Breast epithelium (tissue), 4 donors: ENCODE data around the gene PDGFC. TPM values are rescaled to one million over a fixed set of nuclear protein-coding genes. Genes with fewer than 3 reads are reported as not detected.

ENCODE experiments used
- DNase-seq, 2 donors: peaks; one replicate each; pipeline ENCODE4 v3.0.0-alpha.2; 2019; ENCODE audit warnings: low spot score in 2 of 2
- H3K27ac ChIP-seq, 2 donors: fragments of 200-600 bp; sonication (generic) in 1 of 2; one replicate each; pipeline ENCODE4 v1.5.1; 2016 to 2019; ENCODE audit warnings: mild to moderate bottlenecking in 1 of 2
- H3K27me3 ChIP-seq, 2 donors: fragments of 200-600 bp; sonication (generic) in 1 of 2; one replicate each; pipeline versions ENCODE4 v1.5.1 to v1.6.0; 2017 to 2019; ENCODE audit warnings: control low read depth in 1 of 2, mild to moderate bottlenecking in 1 of 2
- H3K36me3 ChIP-seq: fragments of 200-600 bp; one replicate; pipeline ENCODE4 v1.5.1; 2019
- H3K4me1 ChIP-seq, 2 donors: fragments of 200-600 bp; sonication (generic); one replicate each; pipeline ENCODE4 v1.5.1; 2016 to 2019; ENCODE audit warnings: control low read depth in 1 of 2
- H3K4me3 ChIP-seq, 3 donors: fragments of 200-600 bp; sonication (generic); 1 replicate in 2 of 3; 2 replicates in 1 of 3; pipeline ENCODE4 v1.5.1; 2016 to 2019; ENCODE audit warnings: mild to moderate bottlenecking in 3 of 3, moderate library complexity in 2 of 3
- H3K9me3 ChIP-seq, 2 donors: fragments of 200-600 bp; sonication (generic) in 1 of 2; one replicate each; pipeline ENCODE4 v1.5.1; 2016 to 2019; ENCODE audit warnings: control low read depth in 1 of 2
- CTCF ChIP-seq, 3 donors: fragments of 450-650 bp; IDR thresholded peaks; one replicate each; pipeline ENCODE4 v1.5.1; 2016 to 2017; ENCODE audit warnings: antibody characterized with exemption in 3 of 3, mild to moderate bottlenecking in 3 of 3, moderate library complexity in 3 of 3
- POLR2A ChIP-seq: fragments of 450-650 bp; IDR thresholded peaks from one replicate; pipeline ENCODE4 v1.6.1; 2016; ENCODE audit warnings: antibody characterized with exemption, mild to moderate bottlenecking, moderate library complexity
- POLR2AphosphoS5 ChIP-seq, 3 donors: sonication (generic); formaldehyde crosslinking; IDR thresholded peaks; one replicate each; pipeline ENCODE4 v1.6.1; 2017; ENCODE audit warnings: antibody characterized with exemption in 3 of 3
- intact Hi-C: fragments of 100-400 bp; cut with DNase I; formaldehyde crosslinking; loops from one replicate; pipeline ENCODE4 v1.15.1; 2023; ENCODE audit warnings: low total_unique reads
- total RNA-seq, 3 donors: library from RNA; depleted of rRNA; stranded (reverse); fragments of >200 nt; gene quantifications; one replicate each; pipeline ENCODE4 v1.1.0, GENCODE V29; 2016

PDGFC gene
- total RNA-seq, 3 donors from 2014 or later: 32.4 to 59.7 (median 54.4) TPM

- Histone ChIP-seq H3K36me3 (no peaks in the 10 kb centered on the region), H3K9me3 (no peaks in the 10 kb centered on the region), H3K27me3 (no peaks in the 10 kb centered on the region), H3K4me3 (no peak overlapping the region), H3K4me1 (no peaks in the 10 kb centered on the region), H3K27ac (no peak overlapping the region)
- intact Hi-C loops: no loop called here
- TF ChIP-seq POLR2AphosphoS5 (IDR thresholded peaks at IDR 0.05): no peak
- no peak for TF ChIP-seq POLR2A
- TF ChIP-seq CTCF (IDR thresholded peaks at IDR 0.05): no peak
- no peak for DNase-seq
These were observed 42.1 kb upstream of the PDGFC start for GRCh38 chr4:157013656-157014055.

- Histone ChIP-seq H3K36me3 (no peaks in the 10 kb centered on the region), H3K4me3 (no peak overlapping the region), H3K27ac (no peak overlapping the region), H3K27me3 (no peaks in the 10 kb centered on the region), H3K9me3 (no peaks in the 10 kb centered on the region), H3K4me1 (no peaks in the 10 kb centered on the region)
- no peak for DNase-seq
- intact Hi-C loops: no loop called here
- TF ChIP-seq POLR2A (no peak), POLR2AphosphoS5 (IDR thresholded peaks at IDR 0.05) (no peak), CTCF (IDR thresholded peaks at IDR 0.05) (no peak)
These were observed 41.2 kb upstream of the PDGFC start for GRCh38 chr4:157012781-157013180.

- Histone ChIP-seq H3K27ac (no peak overlapping the region), H3K9me3 (no peaks in the 10 kb centered on the region), H3K36me3 (no peaks in the 10 kb centered on the region), H3K27me3 (no peaks in the 10 kb centered on the region), H3K4me3 (no peak overlapping the region), H3K4me1 (no peaks in the 10 kb centered on the region)
- intact Hi-C loops: no loop called here
- no peak for DNase-seq
- TF ChIP-seq CTCF (IDR thresholded peaks at IDR 0.05): no peak
- TF ChIP-seq POLR2AphosphoS5 (IDR thresholded peaks at IDR 0.05): no peak
- TF ChIP-seq POLR2A: no peak
These were observed 40.7 kb upstream of the PDGFC start for GRCh38 chr4:157012296-157012695.

DNA sequence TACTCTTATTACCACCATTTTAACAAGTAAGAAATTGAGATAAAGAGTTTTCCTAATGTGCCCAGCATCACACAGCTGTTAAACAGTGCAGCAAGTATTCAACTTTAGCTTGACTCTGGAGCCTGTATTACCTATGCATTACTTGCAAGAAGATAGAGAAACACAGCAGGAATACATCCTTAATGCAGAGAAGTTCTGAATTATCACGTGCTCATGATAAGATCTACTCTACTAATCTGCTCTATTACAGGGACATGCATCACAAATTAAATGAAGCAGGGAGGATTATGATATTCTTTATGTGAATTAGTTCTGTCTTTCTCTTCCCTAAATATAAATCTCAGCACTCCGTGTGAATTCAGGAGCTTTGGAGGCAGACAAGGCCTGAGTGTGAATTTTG lies 39.0 kb upstream of the PDGFC start:
- no peak for DNase-seq
- intact Hi-C loops: no loop called here
- H3K4me3 ChIP-seq: no peak overlapping the region

DNA sequence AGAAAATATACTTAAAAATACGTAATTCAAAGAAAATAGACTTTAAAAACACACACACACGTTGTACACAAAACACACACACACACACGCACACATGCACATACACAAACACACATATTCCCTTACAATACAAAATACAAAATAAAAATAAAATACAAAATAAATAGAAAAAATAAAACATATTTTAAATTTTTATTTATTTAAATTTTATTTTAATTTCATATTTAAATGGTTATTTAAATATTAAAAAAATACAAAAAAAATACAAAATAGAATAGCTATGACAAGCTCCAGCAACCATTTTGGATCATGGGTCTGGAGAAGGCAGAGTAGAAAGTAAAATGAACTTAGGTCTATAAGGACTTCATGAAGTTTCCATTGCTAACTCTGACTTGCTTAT lies 34.2 kb upstream of the PDGFC start:
- Histone ChIP-seq H3K27ac (no peak overlapping the region), H3K4me3 (no peak overlapping the region), H3K4me1 (no peaks in the 10 kb centered on the region), H3K27me3 (no peaks in the 10 kb centered on the region), H3K36me3 (no peaks in the 10 kb centered on the region), H3K9me3 (no peaks in the 10 kb centered on the region)
- no peak for TF ChIP-seq POLR2AphosphoS5 (IDR thresholded peaks at IDR 0.05)
- no peak for TF ChIP-seq CTCF (IDR thresholded peaks at IDR 0.05)
- no peak for TF ChIP-seq POLR2A
- no peak for DNase-seq
- intact Hi-C loops: no loop called here

More for the DNA sequence above, 39.0 kb upstream of the PDGFC start:
- Histone ChIP-seq H3K4me1 (no peaks in the 10 kb centered on the region), H3K27me3 (no peaks in the 10 kb centered on the region), H3K27ac (no peak overlapping the region), H3K36me3 (no peaks in the 10 kb centered on the region), H3K9me3 (no peaks in the 10 kb centered on the region)
- TF ChIP-seq POLR2AphosphoS5 (IDR thresholded peaks at IDR 0.05) (no peak), CTCF (IDR thresholded peaks at IDR 0.05) (no peak), POLR2A (no peak)
